Measurements from ENCODE around the gene CEP192. TPM values are rescaled to one million over a fixed set of nuclear protein-coding genes. Genes with fewer than 3 reads are reported as not detected.

CEP192 gene
- total and polyA plus RNA-seq, 2 of the 13 experiments (the other 11 are each of a cell fraction or from before 2014, with no cell fraction given): 15.3 to 24.7 TPM

DNA sequence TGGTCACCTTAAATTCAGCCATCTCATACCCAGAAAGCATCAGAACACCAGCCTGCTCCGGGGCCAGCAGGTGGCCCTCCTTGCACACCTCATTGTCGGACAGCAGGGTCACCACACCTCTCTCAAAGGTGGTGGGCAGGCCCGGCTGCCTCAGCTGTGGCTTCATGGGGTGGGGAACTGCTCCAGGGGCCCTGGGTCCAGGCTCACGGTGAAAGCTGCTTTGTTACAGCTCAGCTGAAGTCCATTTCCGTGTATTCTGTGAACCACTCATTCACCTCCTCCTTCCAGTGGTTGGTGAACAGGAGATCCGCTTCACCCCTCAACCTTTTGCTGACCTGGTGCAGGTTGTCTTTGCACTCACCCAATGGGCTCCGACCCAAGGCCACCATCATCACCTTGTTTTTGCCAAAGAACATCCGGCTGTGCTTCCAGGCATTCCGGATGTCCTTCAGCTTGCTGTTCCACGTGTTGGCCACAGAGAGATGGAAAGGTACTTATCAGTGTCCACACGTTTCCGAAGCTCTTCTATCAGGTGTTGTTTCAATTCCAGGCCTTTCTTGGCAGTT lies 148.8 kb downstream of the CEP192 start (continued):
- TF ChIP-seq NCOR1 (IDR thresholded peaks at IDR 0.05; ENCODE audit: borderline replicate concordance, low read length) (no peak; the same call in 1 of the 2 replicates), ZNF318 (CRISPR knock-in tag; IDR thresholded peaks at IDR 0.05) (no peak), ZBTB34 (CRISPR knock-in tag; IDR thresholded peaks at IDR 0.05) (0 out of 2 replicates have a peak, but pooled peaks have one; percentile 75), E2F2 (CRISPR knock-in tag; IDR thresholded peaks at IDR 0.05; ENCODE audit: borderline replicate concordance) (no peak), ZFAT (CRISPR knock-in tag; conservative IDR thresholded peaks at IDR 0.05) (no peak), GMEB2 (CRISPR knock-in tag; IDR thresholded peaks at IDR 0.05; ENCODE audit: low read depth) (no peak), ZSCAN5A (CRISPR knock-in tag; IDR thresholded peaks at IDR 0.05; ENCODE audit: borderline replicate concordance) (no peak; the same call in 1 of the 2 replicates), KDM6A (CRISPR knock-in tag; IDR thresholded peaks at IDR 0.05; ENCODE audit: low read depth) (no peak), FOSL1 (CRISPR knock-in tag; IDR thresholded peaks at IDR 0.05; ENCODE audit: borderline replicate concordance) (no peak), KLF12 (CRISPR knock-in tag; IDR thresholded peaks at IDR 0.05; ENCODE audit: borderline replicate concordance) (0 out of 2 replicates have a peak, but pooled peaks have one; percentile 69), BRCA1 (CRISPR knock-in tag; IDR thresholded peaks at IDR 0.05) (0 out of 2 replicates have a peak, but pooled peaks have one; percentile 55), ZNF441 (CRISPR knock-in tag; IDR thresholded peaks at IDR 0.05; ENCODE audit: borderline replicate concordance) (peak; percentile 44; the same call in 1 of the 2 replicates)

Data from HepG2 (cell line).